SK-N-MC (cell line): ENCODE measurements around the gene ELMO2.

Experiments
- DNase-seq: peaks from one replicate; pipeline ENCODE4 v3.0.0-alpha.2; 2011; ENCODE audit warnings: low read depth, low spot score
- H3K27ac ChIP-seq: fragments of 200-600 bp; sonication (generic); 2 replicates; pipeline ENCODE4 v1.5.1; 2016; ENCODE audit warnings: mixed run types
- H3K36me3 ChIP-seq: fragments of 200-600 bp; sonication (generic); 2 replicates; pipeline ENCODE4 v1.6.1; 2017; ENCODE audit warnings: antibody characterized with exemption, low read length, mixed read lengths; ENCODE audit not compliant: insufficient read depth
- H3K4me3 ChIP-seq: fragments of 200-600 bp; sonication (generic); 2 replicates; pipeline ENCODE4 v1.5.1; 2016
- H3K9ac ChIP-seq: fragments of 200-600 bp; sonication (generic); 2 replicates; pipeline ENCODE4 v1.8.0; 2017; ENCODE audit warnings: mixed run types, mixed read lengths; ENCODE audit not compliant: insufficient read length
- H3K9me3 ChIP-seq: fragments of 200-600 bp; sonication (generic); 2 replicates; pipeline ENCODE4 v1.6.1; 2017; ENCODE audit warnings: low read depth, mild to moderate bottlenecking, antibody characterized with exemption, low read length, moderate library complexity, mixed read lengths
- EZH2 ChIP-seq: fragments of 200-600 bp; sonication (generic); IDR thresholded peaks from one replicate; pipeline ENCODE4 v1.6.1; 2017; ENCODE audit warnings: antibody characterized with exemption
- FOXP2 ChIP-seq: optimal IDR thresholded peaks from 2 replicates; pipeline ENCODE3; 2011; ENCODE audit warnings: mild to moderate bottlenecking, moderate library complexity; ENCODE audit not compliant: insufficient read depth; ENCODE audit errors: extremely low read length, control extremely low read depth
- POLR2AphosphoS5 ChIP-seq: IDR thresholded peaks from 2 replicates; pipeline ENCODE4 v1.6.1; 2012; ENCODE audit warnings: mild to moderate bottlenecking, low read depth, low read length, borderline replicate concordance

ELMO2 gene

GRCh38 chr20:46341074-46342009 lies 65.1 kb downstream of the ELMO2 start:
- no peaks in the 10 kb centered on the region for H3K36me3 ChIP-seq
- H3K27ac ChIP-seq: no peak overlapping the region
- no peak for DNase-seq
- H3K9me3 ChIP-seq: no peaks in the 10 kb centered on the region
- no peak overlapping the region for H3K9ac ChIP-seq
- H3K4me3 ChIP-seq: no peak overlapping the region
- TF ChIP-seq FOXP2 (no peak), EZH2 (peak; percentile 48)

GRCh38 chr20:46339037-46339436 lies 67.4 kb downstream of the ELMO2 start:
- Histone ChIP-seq H3K36me3 (no peaks in the 10 kb centered on the region), H3K4me3 (no peak overlapping the region), H3K27ac (no peak overlapping the region), H3K9me3 (no peaks in the 10 kb centered on the region), H3K9ac (no peak overlapping the region)
- no peak for TF ChIP-seq EZH2
- TF ChIP-seq FOXP2: no peak
- DNase-seq: no peak

- H3K9ac ChIP-seq: no peak overlapping the region
- no peak for DNase-seq
- H3K36me3 ChIP-seq: no peaks in the 10 kb centered on the region
- no peak overlapping the region for H3K27ac ChIP-seq
- H3K4me3 ChIP-seq: no peak overlapping the region
- H3K9me3 ChIP-seq: no peaks in the 10 kb centered on the region
- no peak for TF ChIP-seq FOXP2
- no peak for TF ChIP-seq EZH2
- TF ChIP-seq POLR2AphosphoS5: no peak
Measured at GRCh38 chr20:46336735-46337134, 69.7 kb downstream of the ELMO2 start.

GRCh38 chr20:46334303-46334904 lies 72.0 kb downstream of the ELMO2 start:
- Histone ChIP-seq H3K9ac (no peak overlapping the region), H3K9me3 (no peaks in the 10 kb centered on the region)
- no peak for TF ChIP-seq EZH2

GRCh38 chr20:46333161-46333991 lies 73.0 kb downstream of the ELMO2 start:
- H3K36me3 ChIP-seq: no peaks in the 10 kb centered on the region
- no peaks in the 10 kb centered on the region for H3K9me3 ChIP-seq
- no peak overlapping the region for H3K4me3 ChIP-seq
- DNase-seq: no peak
- H3K9ac ChIP-seq: no peak overlapping the region
- TF ChIP-seq POLR2AphosphoS5 (no peak), EZH2 (no peak), FOXP2 (no peak)
- no peak overlapping the region for H3K27ac ChIP-seq

More at GRCh38 chr20:46334303-46334904, 72.0 kb downstream of the ELMO2 start:
- no peak overlapping the region for H3K27ac ChIP-seq
- no peak for DNase-seq
- H3K4me3 ChIP-seq: no peak overlapping the region
- H3K36me3 ChIP-seq: no peaks in the 10 kb centered on the region

GRCh38 chr20:46332373-46333160 lies 73.8 kb downstream of the ELMO2 start:
- Histone ChIP-seq H3K9me3 (no peaks in the 10 kb centered on the region), H3K36me3 (no peaks in the 10 kb centered on the region), H3K27ac (no peak overlapping the region), H3K9ac (no peak overlapping the region), H3K4me3 (no peak overlapping the region)
- DNase-seq: no peak
- TF ChIP-seq FOXP2 (no peak), EZH2 (no peak), POLR2AphosphoS5 (no peak)

GRCh38 chr20:46331611-46332361 lies 74.6 kb downstream of the ELMO2 start:
- H3K4me3 ChIP-seq: no peak overlapping the region
- DNase-seq: no peak
- H3K9ac ChIP-seq: no peak overlapping the region
- H3K27ac ChIP-seq: no peak overlapping the region
- H3K36me3 ChIP-seq: no peaks in the 10 kb centered on the region
- TF ChIP-seq FOXP2 (no peak), POLR2AphosphoS5 (no peak), EZH2 (no peak)
- no peaks in the 10 kb centered on the region for H3K9me3 ChIP-seq
